Measurements from ENCODE around the gene ALG14. TPM values are rescaled to one million over a fixed set of nuclear protein-coding genes. Genes with fewer than 3 reads are reported as not detected.
"Not testable (repeated sequence)": the region's sequence is repeated elsewhere in the genome, so short reads cannot be mapped to it uniquely, and the experiment has no call there.

Gene ALG14
- 4.6 TPM for total RNA-seq

DNA sequence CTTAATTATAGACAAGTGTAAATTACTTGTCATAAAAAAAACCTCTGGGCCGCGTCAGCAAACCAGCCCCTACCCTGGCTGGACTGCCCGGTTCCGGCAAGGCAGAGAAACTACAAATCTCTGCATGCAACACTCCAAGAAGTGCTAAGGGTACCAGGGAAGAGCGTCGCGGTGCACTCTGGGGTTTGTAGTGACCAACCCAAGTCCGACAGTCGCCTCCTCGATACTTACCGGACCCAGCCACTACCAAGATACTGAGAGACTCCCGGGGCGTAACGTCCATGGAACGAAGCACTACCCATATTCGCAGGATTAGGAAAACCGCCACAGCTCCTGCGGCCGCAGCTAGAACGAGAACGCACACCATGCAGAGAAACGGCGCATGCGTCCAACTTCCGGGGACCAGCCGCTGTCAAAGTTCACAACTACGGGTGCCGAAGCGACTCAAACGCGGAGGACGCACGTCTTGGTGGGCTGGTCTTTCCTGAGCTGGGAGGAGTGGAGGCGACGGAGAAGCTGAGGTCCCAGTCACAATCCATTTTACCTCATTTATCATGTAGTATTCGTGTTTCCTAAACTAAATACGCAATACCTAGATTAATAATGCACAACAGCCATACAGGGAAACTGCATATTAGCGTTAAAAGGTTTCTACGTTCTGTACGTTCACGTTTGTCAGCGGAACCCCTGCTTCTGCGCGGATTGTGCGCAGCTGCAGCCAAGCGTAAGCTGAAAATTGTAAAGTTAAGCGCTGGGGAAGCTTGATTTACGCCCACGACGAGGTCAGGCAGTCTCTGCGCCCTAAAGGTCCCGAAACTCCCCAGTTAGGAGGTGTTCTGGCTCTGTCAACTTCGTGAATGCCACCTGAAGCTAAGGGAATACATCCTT is at the start of gene ALG14:
ALG14 (minus strand) TSS at position 420 of the 888 bp plus-strand sequence; CDS start at position 367, 53 bp downstream.
- ATAC-seq = peak; percentile 98

GRCh38 chr1:95122151-95122697 is 49.5 kb upstream of the ALG14 start:
- ATAC-seq = no peak

- ATAC-seq = no peak
Observed at GRCh38 chr1:95119273-95119672, 46.5 kb upstream of the ALG14 start.

GRCh38 chr1:95118710-95119109 is 46.0 kb upstream of the ALG14 start:
- ATAC-seq = no peak

GRCh38 chr1:95118067-95118499 is 45.3 kb upstream of the ALG14 start:
- ATAC-seq = no peak

GRCh38 chr1:95117207-95118066 is 44.7 kb upstream of the ALG14 start, which contains the start of gene TLCD4:
TLCD4 (plus strand) TSS chr1:95117355; CDS start chr1:95143902, 26,547 bp downstream.
- peak; percentile 71 for ATAC-seq

GRCh38 chr1:95116580-95117206 is 43.9 kb upstream of the ALG14 start:
- ATAC-seq = peak; percentile 57

DNA sequence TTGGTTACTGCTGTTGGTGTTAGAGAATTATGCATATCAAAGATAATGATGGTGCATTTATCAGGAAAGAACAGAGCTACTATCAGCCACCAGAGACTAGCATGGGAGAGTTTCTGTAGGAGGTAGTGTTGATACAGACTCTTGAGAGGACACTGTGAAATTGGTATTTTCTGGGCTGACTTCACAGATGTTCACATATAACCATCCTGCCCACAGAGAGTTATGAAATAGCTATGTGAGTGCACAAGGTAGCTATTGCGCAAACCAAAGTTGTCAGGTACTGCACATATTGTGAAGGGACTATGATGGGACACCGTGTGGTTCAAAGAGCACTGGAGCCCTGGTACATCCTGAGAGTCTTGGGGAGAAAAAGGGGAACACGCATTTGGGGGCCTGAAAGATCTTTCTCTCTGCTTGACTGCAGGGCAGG is 43.0 kb upstream of the ALG14 start:
- no peak for ATAC-seq

DNA sequence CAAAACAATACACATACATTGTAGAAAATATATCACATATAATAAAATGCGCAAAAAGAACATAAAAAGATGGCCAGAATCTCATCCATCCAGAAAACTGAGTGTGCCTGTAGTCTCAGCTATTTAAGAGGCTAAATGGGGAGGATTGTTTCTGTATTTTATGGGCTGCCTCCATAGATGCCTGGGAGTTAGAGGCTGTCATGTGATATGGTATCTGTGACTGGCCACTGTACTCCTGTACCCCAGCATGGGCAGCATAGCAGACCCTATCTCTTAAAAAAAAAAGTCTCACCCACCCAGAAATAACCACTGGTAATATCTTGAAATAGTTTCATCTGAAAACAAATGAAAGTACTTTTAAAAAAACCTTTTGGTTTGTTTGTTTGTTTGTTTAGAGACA is 40.9 kb upstream of the ALG14 start:
- no peak for ATAC-seq

DNA sequence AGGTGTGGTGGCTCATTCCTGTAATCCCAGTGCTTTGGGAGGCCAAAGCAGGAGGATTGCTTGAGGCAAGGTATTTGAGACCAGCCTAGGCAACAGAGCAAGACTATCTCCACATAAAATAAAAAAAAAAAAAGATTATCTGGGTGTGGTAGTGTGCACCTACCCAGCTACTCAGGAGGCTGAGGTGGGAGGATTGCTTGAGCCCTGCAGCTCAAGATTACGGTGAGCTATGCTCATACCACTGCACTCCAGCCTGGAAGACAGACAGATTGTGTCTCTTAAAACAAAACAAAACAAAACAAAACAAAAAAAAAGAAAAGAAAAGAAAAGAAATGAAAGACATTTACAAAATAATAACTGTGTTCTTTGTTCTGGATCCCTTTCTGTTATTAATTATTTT is 38.3 kb upstream of the ALG14 start:
- ATAC-seq = no peak

DNA sequence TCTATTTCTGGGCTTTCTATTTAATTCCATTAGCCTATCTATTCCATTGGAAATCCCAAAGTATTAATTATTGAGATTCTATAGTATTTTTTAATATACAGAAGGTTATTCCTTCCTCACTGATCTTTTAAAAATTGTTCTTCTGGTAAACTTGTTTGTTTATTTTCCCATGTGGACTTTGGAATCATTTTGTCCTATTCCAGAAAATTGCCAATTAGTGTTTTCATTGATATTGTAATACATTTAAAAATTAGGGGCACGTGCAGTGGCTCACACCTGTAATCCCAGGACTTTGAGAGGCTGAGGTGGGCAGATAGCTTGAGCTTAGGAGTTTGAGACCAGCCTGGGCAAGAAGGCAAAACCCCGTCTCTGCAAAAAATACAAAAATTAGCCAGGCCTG is 36.0 kb upstream of the ALG14 start:
- ATAC-seq = no peak

- no peak for ATAC-seq
Observed at GRCh38 chr1:95098196-95098595, 25.4 kb upstream of the ALG14 start.

DNA sequence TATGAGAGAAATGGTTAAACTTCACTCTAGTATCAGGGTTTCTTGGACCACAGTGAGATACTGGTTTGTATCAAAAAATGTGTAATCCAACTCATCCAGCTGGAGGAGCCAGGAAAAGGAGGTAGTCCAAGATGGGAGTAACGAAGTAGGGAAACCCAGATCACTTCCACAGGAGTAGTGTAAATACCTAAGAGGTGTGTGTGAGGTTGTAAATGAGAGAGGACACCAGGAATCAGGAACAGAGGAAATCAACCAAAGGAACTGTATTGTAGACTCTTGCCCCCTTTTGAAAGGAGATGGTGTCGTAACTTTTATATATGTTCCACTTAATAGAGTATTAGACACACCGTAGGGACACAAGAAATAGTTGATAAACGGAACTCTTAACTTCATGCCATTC is 24.7 kb upstream of the ALG14 start:
- no peak for ATAC-seq

- ATAC-seq = no peak
Observed at GRCh38 chr1:95096218-95096841, 23.6 kb upstream of the ALG14 start.

- no peak for ATAC-seq
Observed at GRCh38 chr1:95095833-95096217, 23.1 kb upstream of the ALG14 start.

DNA sequence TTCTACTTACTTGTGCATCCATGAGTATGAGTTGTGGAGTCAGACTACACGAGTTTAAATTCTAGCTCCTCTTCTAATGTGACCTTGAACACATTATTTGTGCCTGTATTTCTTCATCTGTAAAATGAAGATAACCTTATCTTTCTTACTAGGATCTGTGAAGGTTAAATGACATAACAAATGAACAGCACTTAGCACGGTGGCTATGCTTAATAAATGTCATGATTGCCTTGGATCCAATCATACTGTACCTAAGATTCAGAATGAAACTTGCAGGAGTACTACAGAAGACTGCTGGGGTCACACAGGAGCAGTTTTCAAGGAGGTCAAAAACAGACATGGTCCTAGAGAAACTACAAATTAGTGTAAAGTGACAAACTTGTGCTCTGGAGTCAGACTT is 22.2 kb upstream of the ALG14 start:
- no peak for ATAC-seq

DNA sequence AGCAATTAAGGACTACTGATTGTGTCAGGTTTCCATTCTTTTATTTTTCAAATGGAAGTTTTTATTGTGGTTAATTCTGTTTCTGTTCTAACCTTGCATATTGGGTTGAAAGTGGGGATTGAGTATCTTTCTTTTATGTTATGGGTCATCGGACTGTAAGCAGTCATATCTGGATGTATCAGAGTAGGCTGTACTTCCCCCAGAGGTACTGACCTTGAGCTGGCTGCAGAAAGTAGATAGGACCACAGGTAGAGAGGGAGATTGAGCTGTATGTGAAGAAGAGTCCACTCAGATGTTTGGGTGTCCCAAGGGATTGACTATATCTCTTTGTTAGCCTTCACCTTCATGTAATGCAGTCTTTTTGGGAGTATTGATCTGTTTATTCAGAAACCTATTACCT is 20.5 kb upstream of the ALG14 start:
- no peak for ATAC-seq

DNA sequence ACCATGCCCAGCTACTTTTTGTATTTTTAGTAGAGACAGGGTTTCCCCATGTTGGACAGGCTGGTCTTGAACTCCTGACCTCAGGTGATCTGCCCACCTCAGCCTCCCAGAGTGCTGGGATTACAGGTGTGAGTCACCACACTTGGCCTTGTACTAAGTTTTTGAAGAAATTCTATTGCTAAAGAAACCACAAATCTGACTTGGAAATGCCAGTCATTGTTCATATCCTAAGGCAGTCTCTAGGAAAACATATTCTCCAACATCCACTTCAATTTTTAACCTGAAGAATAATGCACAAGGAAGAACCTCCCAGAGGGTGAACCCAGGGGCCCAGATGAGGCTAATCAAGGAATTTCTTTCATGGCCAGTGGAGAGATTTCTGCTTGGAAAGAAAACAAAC is 20.1 kb upstream of the ALG14 start:
- ATAC-seq = not testable (repeated sequence)

- not testable (repeated sequence) for ATAC-seq
Observed at GRCh38 chr1:95091290-95091689, 18.5 kb upstream of the ALG14 start.

DNA sequence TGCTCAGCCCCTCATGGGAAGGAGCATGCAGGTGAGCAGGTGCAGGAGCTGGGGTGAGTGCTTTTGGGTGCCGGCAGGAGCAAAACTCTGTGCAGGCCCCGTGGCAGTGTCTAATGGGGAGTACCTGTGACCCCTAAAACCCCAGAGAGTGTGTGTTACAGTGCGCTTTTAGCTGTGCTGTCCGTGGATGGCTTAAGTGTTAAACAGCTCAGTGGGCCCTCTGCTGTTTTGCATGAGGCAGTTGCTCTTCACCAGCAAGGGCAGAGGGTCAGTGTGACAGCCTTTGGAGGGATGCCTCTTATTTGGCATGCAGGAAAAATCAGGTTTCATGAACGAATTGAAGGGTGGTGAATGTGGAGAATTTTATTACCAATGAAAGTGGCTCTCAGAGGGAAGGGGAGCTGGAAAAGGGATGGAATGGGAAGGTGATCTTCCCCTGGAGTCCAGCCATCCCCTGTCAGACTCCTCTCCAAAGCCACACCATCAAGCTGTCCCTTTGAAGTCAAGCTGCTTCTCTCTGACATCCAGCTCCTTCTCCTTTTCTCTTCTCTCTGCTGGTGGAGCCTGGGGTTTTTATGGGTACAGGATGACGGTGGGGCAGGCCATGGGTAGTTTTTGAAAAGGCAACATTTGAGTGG is 17.0 kb upstream of the ALG14 start:
- no peak for ATAC-seq

GRCh38 chr1:95088303-95088702 is 15.6 kb upstream of the ALG14 start:
- no peak for ATAC-seq

Data from esophagus mucosa (tissue), 1 donor.